Activated T-cell treated with anti-CD3 and anti-CD28 coated beads for 4 hours (primary cell): Measurements from ENCODE around the gene SPATA31D1.

ENCODE experiments used
- DNase-seq: peaks from one replicate; pipeline ENCODE4 v3.0.0-alpha.2; 2020

The SPATA31D1 gene

GRCh38 chr9:82024908-82025307 is 36.3 kb downstream of the SPATA31D1 start:
- DNase-seq: no peak

- no peak for DNase-seq
These were observed 43.1 kb downstream of the SPATA31D1 start for GRCh38 chr9:82031538-82032280.

- DNase-seq: no peak
These were observed 46.6 kb downstream of the SPATA31D1 start for GRCh38 chr9:82034956-82035731.

- no peak for DNase-seq
These were observed 47.5 kb downstream of the SPATA31D1 start for GRCh38 chr9:82036086-82036485.

GRCh38 chr9:82037126-82037525 is 48.6 kb downstream of the SPATA31D1 start:
- DNase-seq: no peak

GRCh38 chr9:82038897-82039296 is 50.3 kb downstream of the SPATA31D1 start:
- no peak for DNase-seq
